B cell (primary cell): Measurements from ENCODE around the gene LONRF2. TPM values are rescaled to one million over a fixed set of nuclear protein-coding genes. Genes with fewer than 3 reads are reported as not detected.

ENCODE experiments used
- ATAC-seq: fragments of 200-7000 bp; cut with Tn5 transposase; one replicate; pipeline ENCODE4 v1.10.0; 2021; ENCODE audit warnings: low read depth, mild to moderate bottlenecking, moderate number of reproducible peaks, moderate library complexity
- CTCF ChIA-PET: fragments of 350-600 bp; sonication (Branson Sonifier 250); formaldehyde crosslinking; loops from one replicate; lab custom pipeline; 2021; ENCODE audit warnings: antibody characterized with exemption, inconsistent platforms; lab: Charles Lee
- POLR2A ChIA-PET: fragments of 350-600 bp; sonication (Branson Sonifier 250); formaldehyde crosslinking; loops from one replicate; lab custom pipeline; 2021; ENCODE audit warnings: antibody characterized with exemption; lab: Charles Lee
- DNase-seq: peaks from one replicate; pipeline ENCODE4 v3.0.0; 2013
- H2AFZ ChIP-seq: 2 replicates; pipeline ENCODE4 v1.6.1; 2012; ENCODE audit warnings: mild to moderate bottlenecking, low read depth, low read length; ENCODE audit not compliant: insufficient read depth, poor library complexity, severe bottlenecking
- H3K27ac ChIP-seq, 2 donors: 1 replicate in 1 of 2; 2 replicates in 1 of 2; pipeline ENCODE4 v1.5.1; 2012 to 2013; ENCODE audit warnings: low read length in 2 of 2, mild to moderate bottlenecking in 2 of 2, moderate library complexity in 1 of 2
- H3K27me3 ChIP-seq, 4 experiments: fragments of 200-600 bp in 1 of 4; sonication (generic) in 1 of 4; replicated peaks in 1 of 4; 1 replicate in 2 of 4; 2 replicates in 2 of 4; pipeline versions ENCODE4 v1.6.1 to v1.7.0; 2013 to 2016; ENCODE audit warnings: low read length in 3 of 4, mild to moderate bottlenecking in 2 of 4, mixed read lengths in 1 of 4, moderate library complexity in 1 of 4; ENCODE audit not compliant: insufficient read depth in 4 of 4, control insufficient read depth in 3 of 4; ENCODE audit errors: control extremely low read depth in 1 of 4
- H3K36me3 ChIP-seq, 2 experiments: replicated peaks in 1 of 2; 1 replicate in 1 of 2; 2 replicates in 1 of 2; pipeline versions ENCODE4 v1.6.1 to v1.7.1; 2013; ENCODE audit warnings: low read length in 1 of 2; ENCODE audit not compliant: insufficient read depth in 2 of 2, control insufficient read depth in 1 of 2; ENCODE audit errors: control extremely low read depth in 1 of 2, extremely low read depth in 1 of 2
- H3K4me1 ChIP-seq, 2 donors: fragments of 200-600 bp in 1 of 2; sonication (generic) in 1 of 2; 1 replicate in 1 of 2; 2 replicates in 1 of 2; pipeline versions ENCODE4 v1.5.1 to v1.6.1; 2013 to 2017; ENCODE audit warnings: low read length in 2 of 2; ENCODE audit not compliant: control insufficient read depth in 2 of 2, insufficient read depth in 2 of 2
- H3K4me2 ChIP-seq: replicated peaks from 2 replicates; pipeline ENCODE3; 2012; ENCODE audit warnings: mild to moderate bottlenecking, low read depth, low read length; ENCODE audit not compliant: poor library complexity, severe bottlenecking
- H3K4me3 ChIP-seq, 5 experiments: fragments of 200-600 bp in 1 of 5; sonication (generic) in 1 of 5; 1 replicate in 3 of 5; 2 replicates in 2 of 5; pipeline versions ENCODE4 v1.5.1 to v1.7.0; 2011 to 2016; ENCODE audit warnings: low read length in 4 of 5, mild to moderate bottlenecking in 4 of 5, low read depth in 2 of 5, control low read depth in 1 of 5, moderate library complexity in 1 of 5; ENCODE audit not compliant: insufficient read depth in 1 of 5; ENCODE audit errors: control extremely low read depth in 1 of 5, extremely low read depth in 1 of 5
- H3K79me2 ChIP-seq: fragments of 200-600 bp; sonication (generic); one replicate; pipeline ENCODE4 v1.6.0; 2016; ENCODE audit warnings: low read length; ENCODE audit not compliant: control insufficient read depth, insufficient read depth
- H3K9ac ChIP-seq: fragments of 200-600 bp; sonication (generic); 2 replicates; pipeline ENCODE4 v1.6.1; 2017; ENCODE audit warnings: mild to moderate bottlenecking, low read length, moderate library complexity
- H3K9me3 ChIP-seq, 3 donors: one replicate each; pipeline versions ENCODE4 v1.6.1 to v1.7.1; 2013; ENCODE audit warnings: low read length in 2 of 3; ENCODE audit not compliant: control insufficient read depth in 2 of 3, insufficient read depth in 1 of 3; ENCODE audit errors: control extremely low read depth in 1 of 3
- H4K20me1 ChIP-seq: 2 replicates; pipeline ENCODE4 v1.6.0; 2012; ENCODE audit warnings: mild to moderate bottlenecking, low read length; ENCODE audit not compliant: insufficient read depth, control insufficient read depth, poor library complexity, severe bottlenecking
- H3K27ac Mint-ChIP-seq: one replicate; pipeline ENCODE4 v1.8.0; 2021; ENCODE audit warnings: mixed read lengths
- H3K27me3 Mint-ChIP-seq: one replicate; pipeline ENCODE4 v1.8.0; 2021; ENCODE audit warnings: mixed read lengths
- H3K4me1 Mint-ChIP-seq: one replicate; pipeline ENCODE4 v1.8.0; 2021; ENCODE audit warnings: mixed read lengths
- H3K4me3 Mint-ChIP-seq: one replicate; pipeline ENCODE4 v1.8.0; 2021; ENCODE audit warnings: mixed read lengths
- H3K9me3 Mint-ChIP-seq: one replicate; pipeline ENCODE4 v1.8.0; 2022; ENCODE audit warnings: mixed read lengths; ENCODE audit not compliant: insufficient read depth
- EZH2 ChIP-seq: IDR thresholded peaks from 2 replicates; pipeline ENCODE4 v1.6.1; 2012; ENCODE audit warnings: borderline replicate concordance, low read depth, mild to moderate bottlenecking, moderate library complexity, low read length; ENCODE audit not compliant: insufficient read depth, poor library complexity, severe bottlenecking
- WGBS: methylation state at CpG from one replicate; pipeline ENCODE4 v1.1.5; 2013; ENCODE audit warnings: missing lambda C conversion rate; ENCODE audit not compliant: insufficient coverage; 5-methylcytosine and 5-hydroxymethylcytosine counted together
- intact Hi-C: fragments of 100-400 bp; cut with micrococcal nuclease; formaldehyde crosslinking; loops from one replicate; pipeline ENCODE4 v1.10.0; 2022
- polyA plus RNA-seq: library from polyadenylated mRNA; depleted of rRNA; stranded (reverse); fragments of >200 nt; gene quantifications from 2 replicates; pipeline ENCODE4 v1.2.3, GENCODE V29; 2012
- total RNA-seq, 2 donors: library from RNA; stranded (reverse); fragments of 120-200 nt in 1 of 2; gene quantifications; 1 replicate in 1 of 2; 2 replicates in 1 of 2; pipeline versions ENCODE4 v1.2.3 to v1.2.4, GENCODE V29; 2013 to 2022
- TF ChIP-seq, protein P1 (sequence below): fragments of 200-600 bp; IDR thresholded peaks from one replicate; pipeline ENCODE4 v1.8.0; 2022; ENCODE audit warnings: antibody characterized with exemption, mild to moderate bottlenecking

The LONRF2 gene
- total and polyA plus RNA-seq, 2 donors (not counting 1 experiment from before 2014, with no cell fraction given) = 0.32 TPM; not detected in 1

DNA sequence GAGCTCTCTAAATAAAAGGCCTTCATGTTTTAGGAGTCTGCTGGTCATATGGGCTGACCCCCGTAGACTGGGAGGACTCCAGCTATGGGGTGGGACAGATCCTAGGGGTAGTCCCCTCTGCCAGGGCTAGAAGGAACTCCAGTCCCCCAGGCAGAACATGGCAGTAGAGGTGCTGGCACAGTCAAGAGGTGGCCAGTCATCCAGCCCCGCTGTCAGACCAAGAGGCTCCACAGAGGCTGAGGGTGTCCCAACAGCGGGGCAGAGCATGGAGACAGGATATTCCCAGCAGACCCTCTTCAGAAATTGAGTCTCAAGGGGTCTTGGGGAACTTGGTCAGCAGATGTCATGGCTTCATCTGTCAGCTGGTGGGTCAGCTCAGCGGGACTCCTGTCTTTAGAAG lies 76.6 kb downstream of the LONRF2 start:
- CTCF ChIA-PET = interaction anchor here (0.8 to 7.3 kb wide), 16 partner anchors 10 to 688 kb away, joined by 3 to 79 read pairs (median 5); partner anchors contain the start of gene AFF3
- peaks cover 18% of the 10 kb centered on the region for H3K27me3 Mint-ChIP-seq
- POLR2A ChIA-PET = interaction anchor here (1.1 to 6.7 kb wide), 5 partner anchors 10 to 133 kb away, joined by 3 to 55 read pairs (median 5); partner anchors contain the start of gene AFF3
- peaks cover 91% of the 10 kb centered on the region for H3K4me1 Mint-ChIP-seq
- 98% methylated on average over 4 of the region's 4 CpGs for WGBS
- Histone ChIP-seq H3K79me2 (peaks cover 65% of the 10 kb centered on the region), H3K27me3 (peaks cover 0 to 3% (median 1%) of the 10 kb centered on the region in 4 experiments), H3K4me3 (no peak overlapping the region), H2AFZ (no peak overlapping the region), H3K4me1 (peaks cover 93% of the 10 kb centered on the region in 2 donors), H3K9ac (no peak overlapping the region), H3K27ac (no peak overlapping the region), H4K20me1 (no peaks in the 10 kb centered on the region), H3K4me2 (peak overlapping the region; percentile 69), H3K9me3 (peaks cover 0 to 26% (median 3%) of the 10 kb centered on the region in 3 donors), H3K36me3 (no peaks in the 10 kb centered on the region)
- DNase-seq (no peak), ATAC-seq (no peak)
- no peak for TF ChIP-seq EZH2
- TF ChIP-seq, protein P1, sequence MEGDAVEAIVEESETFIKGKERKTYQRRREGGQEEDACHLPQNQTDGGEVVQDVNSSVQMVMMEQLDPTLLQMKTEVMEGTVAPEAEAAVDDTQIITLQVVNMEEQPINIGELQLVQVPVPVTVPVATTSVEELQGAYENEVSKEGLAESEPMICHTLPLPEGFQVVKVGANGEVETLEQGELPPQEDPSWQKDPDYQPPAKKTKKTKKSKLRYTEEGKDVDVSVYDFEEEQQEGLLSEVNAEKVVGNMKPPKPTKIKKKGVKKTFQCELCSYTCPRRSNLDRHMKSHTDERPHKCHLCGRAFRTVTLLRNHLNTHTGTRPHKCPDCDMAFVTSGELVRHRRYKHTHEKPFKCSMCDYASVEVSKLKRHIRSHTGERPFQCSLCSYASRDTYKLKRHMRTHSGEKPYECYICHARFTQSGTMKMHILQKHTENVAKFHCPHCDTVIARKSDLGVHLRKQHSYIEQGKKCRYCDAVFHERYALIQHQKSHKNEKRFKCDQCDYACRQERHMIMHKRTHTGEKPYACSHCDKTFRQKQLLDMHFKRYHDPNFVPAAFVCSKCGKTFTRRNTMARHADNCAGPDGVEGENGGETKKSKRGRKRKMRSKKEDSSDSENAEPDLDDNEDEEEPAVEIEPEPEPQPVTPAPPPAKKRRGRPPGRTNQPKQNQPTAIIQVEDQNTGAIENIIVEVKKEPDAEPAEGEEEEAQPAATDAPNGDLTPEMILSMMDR = no peak
- intact Hi-C loops = loop anchor here (2.0 to 10.0 kb wide), 6 partner anchors 15 to 1091 kb away; partner anchors contain the start of genes EIF5B, LIPT1, TSGA10 and TXNDC9
- no peaks in the 10 kb centered on the region for H3K9me3 Mint-ChIP-seq
- H3K4me3 Mint-ChIP-seq = peak overlapping the region; percentile 72
- H3K27ac Mint-ChIP-seq = peak overlapping the region; percentile 68

DNA sequence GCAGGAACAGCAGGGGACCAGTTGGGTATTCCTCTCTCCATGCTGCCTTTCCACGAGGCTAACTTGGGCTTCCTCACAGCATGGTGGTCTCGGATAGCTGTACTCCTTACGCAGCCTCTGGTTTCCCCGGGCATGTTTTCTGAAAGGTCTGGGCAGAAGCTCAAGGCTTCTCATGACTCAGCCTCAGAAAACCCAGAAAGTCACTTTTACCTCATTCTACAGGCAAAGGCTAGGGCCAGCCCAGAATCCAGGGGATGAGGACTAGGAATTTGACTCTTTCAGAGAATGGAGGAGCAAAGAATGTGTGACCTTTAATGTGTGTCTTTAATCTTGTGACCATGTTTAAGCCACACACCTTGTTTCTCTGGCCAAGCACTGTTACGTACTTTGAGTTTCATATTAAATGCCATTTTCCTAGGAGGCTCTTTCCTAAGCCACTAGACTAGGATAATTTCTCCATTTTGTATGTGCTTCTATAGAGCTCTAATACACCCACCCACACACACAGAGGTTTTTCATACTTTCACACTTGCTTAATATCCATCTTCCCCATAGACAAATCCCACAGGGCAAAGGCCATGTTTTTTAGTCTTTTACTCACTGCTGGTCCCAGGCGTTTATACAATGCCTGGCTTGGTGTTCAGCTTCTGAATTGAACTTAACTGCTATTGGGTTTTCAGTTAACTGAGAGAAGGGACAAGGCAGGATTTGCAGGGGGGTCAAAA lies 77.3 kb downstream of the LONRF2 start:
- H3K79me2 ChIP-seq = peaks cover 71% of the 10 kb centered on the region
- ChIA-PET CTCF (interaction anchor here (0.9 to 7.3 kb wide), 15 partner anchors 9 to 687 kb away, joined by 3 to 79 read pairs (median 5); partner anchors contain the start of gene AFF3), POLR2A (interaction anchor here (0.7 to 6.7 kb wide), 5 partner anchors 10 to 133 kb away, joined by 3 to 55 read pairs (median 4); no protein-coding TSS in a partner anchor)
- no peaks in the 10 kb centered on the region for H4K20me1 ChIP-seq
- intact Hi-C loops = loop anchor here (5.0 to 10.0 kb wide), 7 partner anchors 233 to 1090 kb away; partner anchors contain the start of genes EIF5B, LIPT1, TSGA10 and TXNDC9
- Mint-ChIP-seq H3K4me3 (peak overlapping the region; percentile 52), H3K4me1 (peaks cover 88% of the 10 kb centered on the region), H3K27me3 (peaks cover 21% of the 10 kb centered on the region), H3K9me3 (no peaks in the 10 kb centered on the region), H3K27ac (peak overlapping the region; percentile 26)
- 75% methylated on average over 6 of the region's 6 CpGs for WGBS
- no peak overlapping the region for H3K27ac ChIP-seq
- peaks cover 0 to 3% (median 1%) of the 10 kb centered on the region in 4 experiments for H3K27me3 ChIP-seq
- H3K4me2 ChIP-seq = peak overlapping the region; percentile 69
- DNase-seq = no peak
- no peak overlapping the region for H2AFZ ChIP-seq
- H3K9me3 ChIP-seq = peaks cover 0 to 26% (median 3%) of the 10 kb centered on the region in 3 donors
- no peak overlapping the region for H3K4me3 ChIP-seq
- no peaks in the 10 kb centered on the region for H3K36me3 ChIP-seq
- TF ChIP-seq, protein P1 = no peak
- TF ChIP-seq EZH2 = no peak
- H3K9ac ChIP-seq = no peak overlapping the region
- H3K4me1 ChIP-seq = peaks cover 86% of the 10 kb centered on the region in 2 donors
- no peak for ATAC-seq
